CD14-positive monocyte (primary cell): Measurements from ENCODE around the gene MAGEL2. TPM values are rescaled to one million over a fixed set of nuclear protein-coding genes. Genes with fewer than 3 reads are reported as not detected.

Source experiments
- DNase-seq, 3 donors: peaks; one replicate each; pipeline ENCODE4 v3.0.0-alpha.2; 2011 to 2022
- H2AFZ ChIP-seq: 2 replicates; pipeline ENCODE4 v1.6.0; 2012; ENCODE audit warnings: mild to moderate bottlenecking, low read depth, low read length, inconsistent platforms; ENCODE audit not compliant: insufficient read depth, poor library complexity, severe bottlenecking
- H3K27ac ChIP-seq, 2 donors: 1 replicate in 1 of 2; 2 replicates in 1 of 2; pipeline ENCODE4 v1.5.1; 2012 to 2013; ENCODE audit warnings: low read length in 2 of 2, control low read depth in 1 of 2, inconsistent platforms in 1 of 2, low read depth in 1 of 2, mild to moderate bottlenecking in 1 of 2
- H3K27me3 ChIP-seq, 2 donors: one replicate each; pipeline versions ENCODE4 v1.6.0 to v1.6.1; 2011 to 2013; ENCODE audit warnings: low read length in 2 of 2; ENCODE audit not compliant: control insufficient read depth in 2 of 2, insufficient read depth in 2 of 2
- H3K36me3 ChIP-seq, 2 donors: replicated peaks in 1 of 2; 1 replicate in 1 of 2; 2 replicates in 1 of 2; pipeline versions ENCODE4 v1.5.1 to v1.6.1; 2012 to 2013; ENCODE audit warnings: low read length in 2 of 2, control low read depth in 1 of 2, inconsistent platforms in 1 of 2, mild to moderate bottlenecking in 1 of 2; ENCODE audit not compliant: insufficient read depth in 2 of 2, control insufficient read depth in 1 of 2
- H3K4me1 ChIP-seq, 2 donors: 1 replicate in 1 of 2; 2 replicates in 1 of 2; pipeline versions ENCODE4 v1.5.1 to v1.6.1; 2012 to 2013; ENCODE audit warnings: low read length in 2 of 2, control low read depth in 1 of 2, inconsistent platforms in 1 of 2, mild to moderate bottlenecking in 1 of 2, moderate library complexity in 1 of 2; ENCODE audit not compliant: insufficient read depth in 2 of 2, control insufficient read depth in 1 of 2
- H3K4me2 ChIP-seq: replicated peaks from 2 replicates; pipeline ENCODE3; 2012; ENCODE audit warnings: low read length, moderate library complexity, mild to moderate bottlenecking; ENCODE audit not compliant: poor library complexity, severe bottlenecking; ENCODE audit errors: extremely low read depth
- H3K4me3 ChIP-seq, 3 experiments: fragments of 200-600 bp in 1 of 3; sonication (generic) in 1 of 3; replicated peaks in 1 of 3; 1 replicate in 2 of 3; 2 replicates in 1 of 3; pipeline ENCODE4 v1.5.1; 2011 to 2013; ENCODE audit warnings: low read length in 3 of 3, mild to moderate bottlenecking in 3 of 3, control low read depth in 2 of 3, low read depth in 2 of 3, inconsistent platforms in 1 of 3, moderate library complexity in 1 of 3
- H3K79me2 ChIP-seq: 2 replicates; pipeline ENCODE4 v1.6.0; 2012; ENCODE audit warnings: mild to moderate bottlenecking, control low read depth, inconsistent platforms, low read length, moderate library complexity; ENCODE audit not compliant: insufficient read depth
- H3K9ac ChIP-seq: 2 replicates; pipeline ENCODE4 v1.6.0; 2017; ENCODE audit warnings: low read length, mild to moderate bottlenecking; ENCODE audit not compliant: insufficient read depth, poor library complexity, severe bottlenecking
- H3K9me3 ChIP-seq, 2 donors: replicated peaks in 1 of 2; 1 replicate in 1 of 2; 2 replicates in 1 of 2; pipeline versions ENCODE4 v1.5.1 to v1.6.1; 2012 to 2013; ENCODE audit warnings: low read length in 2 of 2, control low read depth in 1 of 2; ENCODE audit not compliant: control insufficient read depth in 1 of 2, insufficient read depth in 1 of 2
- H4K20me1 ChIP-seq: 2 replicates; pipeline ENCODE4 v1.6.0; 2012; ENCODE audit warnings: mild to moderate bottlenecking, low read length, control low read depth, moderate library complexity; ENCODE audit not compliant: insufficient read depth
- H3K27ac Mint-ChIP-seq, 7 donors: one replicate each; pipeline ENCODE4 v1.8.0; 2020; ENCODE audit warnings: mild to moderate bottlenecking in 7 of 7, mixed read lengths in 7 of 7, moderate library complexity in 6 of 7, inconsistent platforms in 2 of 7
- H3K27me3 Mint-ChIP-seq, 3 donors: one replicate each; pipeline ENCODE4 v1.8.0; 2021 to 2022; ENCODE audit warnings: low read depth in 3 of 3, mild to moderate bottlenecking in 3 of 3, mixed read lengths in 3 of 3, moderate library complexity in 3 of 3, inconsistent platforms in 1 of 3
- H3K36me3 Mint-ChIP-seq, 2 donors: one replicate each; pipeline ENCODE4 v1.8.0; 2020; ENCODE audit warnings: mixed read lengths in 2 of 2, inconsistent platforms in 1 of 2, mild to moderate bottlenecking in 1 of 2
- H3K4me1 Mint-ChIP-seq: one replicate; pipeline ENCODE4 v1.8.0; 2020; ENCODE audit warnings: mild to moderate bottlenecking, mixed read lengths
- H3K4me3 Mint-ChIP-seq, 2 donors: one replicate each; pipeline ENCODE4 v1.8.0; 2020; ENCODE audit warnings: mild to moderate bottlenecking in 2 of 2, mixed read lengths in 2 of 2, moderate library complexity in 1 of 2
- H3K9me3 Mint-ChIP-seq, 7 donors: one replicate each; pipeline ENCODE4 v1.8.0; 2020 to 2022; ENCODE audit warnings: mixed read lengths in 7 of 7, mild to moderate bottlenecking in 6 of 7, moderate library complexity in 6 of 7, inconsistent platforms in 2 of 7
- CTCF ChIP-seq: fragments of 200-600 bp; IDR thresholded peaks from one replicate; pipeline ENCODE4 v1.8.0; 2022; ENCODE audit warnings: antibody characterized with exemption, mild to moderate bottlenecking
- WGBS: methylation state at CpG from one replicate; pipeline ENCODE4 v1.1.5; 2013; ENCODE audit warnings: missing lambda C conversion rate; ENCODE audit not compliant: insufficient coverage; 5-methylcytosine and 5-hydroxymethylcytosine counted together
- intact Hi-C, 2 donors: fragments of 100-400 bp; cut with micrococcal nuclease; formaldehyde crosslinking; loops; one replicate each; pipeline versions ENCODE4 v1.15.0 to v1.15.1; 2023
- polyA plus RNA-seq, 3 donors: library from polyadenylated mRNA; depleted of rRNA in 1 of 3; unstranded in 2 of 3; stranded (reverse) in 1 of 3; fragments of 300-500 nt in 2 of 3; fragments of >200 nt in 1 of 3; fragmentation: Illumina TruSeq in 2 of 3; gene quantifications; 1 replicate in 2 of 3; 2 replicates in 1 of 3; pipeline ENCODE4 v1.2.3, GENCODE V29; 2012 to 2021

The MAGEL2 gene
- polyA plus RNA-seq, 3 donors: not detected

- Histone ChIP-seq H3K4me1 (no peaks in the 10 kb centered on the region), H3K36me3 (no peaks in the 10 kb centered on the region), H3K9me3 (no peaks in the 10 kb centered on the region), H3K27ac (no peak overlapping the region), H3K4me3 (no peak overlapping the region), H4K20me1 (no peaks in the 10 kb centered on the region), H3K9ac (no peak overlapping the region), H3K27me3 (no peaks in the 10 kb centered on the region), H3K79me2 (no peaks in the 10 kb centered on the region), H2AFZ (no peak overlapping the region), H3K4me2 (no peak overlapping the region)
- H3K27ac Mint-ChIP-seq: no peak overlapping the region
- H3K27me3 Mint-ChIP-seq: peaks cover 0 to 1% (median 0%) of the 10 kb centered on the region in 3 donors
- intact Hi-C loops: no loop called here
- H3K4me3 Mint-ChIP-seq: no peak overlapping the region
- H3K36me3 Mint-ChIP-seq: no peaks in the 10 kb centered on the region
- TF ChIP-seq CTCF: no peak
- no CpG with 5 or more reads among the region's 4 CpGs for WGBS
- no peaks in the 10 kb centered on the region for H3K4me1 Mint-ChIP-seq
- H3K9me3 Mint-ChIP-seq: peaks cover 0 to 2% (median 0%) of the 10 kb centered on the region in 7 donors
- no peak for DNase-seq
Observed at GRCh38 chr15:23629234-23629805, 18.3 kb downstream of the MAGEL2 start.

GRCh38 chr15:23628612-23629233 lies 18.9 kb downstream of the MAGEL2 start:
- Histone ChIP-seq H3K36me3 (no peaks in the 10 kb centered on the region), H3K4me2 (no peak overlapping the region), H3K9me3 (no peaks in the 10 kb centered on the region), H2AFZ (no peak overlapping the region), H3K27ac (no peak overlapping the region), H3K9ac (no peak overlapping the region), H3K4me3 (no peak overlapping the region), H3K4me1 (no peaks in the 10 kb centered on the region), H4K20me1 (no peaks in the 10 kb centered on the region), H3K79me2 (no peaks in the 10 kb centered on the region), H3K27me3 (no peaks in the 10 kb centered on the region)
- Mint-ChIP-seq H3K27me3 (peaks cover 0 to 1% (median 0%) of the 10 kb centered on the region in 3 donors), H3K4me1 (no peaks in the 10 kb centered on the region), H3K36me3 (no peaks in the 10 kb centered on the region), H3K9me3 (peaks cover 0 to 2% (median 0%) of the 10 kb centered on the region in 7 donors), H3K27ac (no peak overlapping the region), H3K4me3 (no peak overlapping the region)
- no peak for TF ChIP-seq CTCF
- no peak for DNase-seq
- WGBS: 31% methylated on average over 4 of the region's 13 CpGs
- intact Hi-C loops: no loop called here
